A673 (cell line): Measurements from ENCODE around the gene GPR151.
A peak's percentile ranks its signal among the peaks of the same experiment; 100 is the strongest.

Source experiments
- CTCF ChIP-seq: fragments of 300-800, 200-600 bp; sonication (generic); conservative IDR thresholded peaks from 2 replicates; pipeline ENCODE4 v1.5.1; 2017; ENCODE audit warnings: low read depth, mild to moderate bottlenecking, antibody characterized with exemption, low read length, moderate library complexity, mixed read lengths
- EZH2 ChIP-seq: fragments of 200-600 bp; sonication (generic); IDR thresholded peaks from 2 replicates; pipeline ENCODE4 v1.6.1; 2017; ENCODE audit warnings: borderline replicate concordance, low read depth, mild to moderate bottlenecking, mixed read lengths, antibody characterized with exemption, low read length; ENCODE audit not compliant: poor library complexity, severe bottlenecking

- peak; percentile 80 for TF ChIP-seq CTCF
- TF ChIP-seq EZH2 = no peak
Measured at GRCh38 chr5:146541958-146542849, 26.2 kb upstream of the GPR151 start.
